ENCODE measurements around the gene AP1G1. TPM values are rescaled to one million over a fixed set of nuclear protein-coding genes. Genes with fewer than 3 reads are reported as not detected.

AP1G1 gene
- total RNA-seq, 2 donors from 2014 or later = 40.1 to 49.3 TPM

GRCh38 chr16:71771571-71771970 lies 37.1 kb downstream of the AP1G1 start:
- DNase-seq (no peak), ATAC-seq (no peak)
- intact Hi-C loops (cut with DNase I) = no loop called here

- intact Hi-C loops (cut with DNase I) = no loop called here
- no peak for ATAC-seq
Measured at GRCh38 chr16:71769222-71769621, 39.4 kb downstream of the AP1G1 start.

DNA sequence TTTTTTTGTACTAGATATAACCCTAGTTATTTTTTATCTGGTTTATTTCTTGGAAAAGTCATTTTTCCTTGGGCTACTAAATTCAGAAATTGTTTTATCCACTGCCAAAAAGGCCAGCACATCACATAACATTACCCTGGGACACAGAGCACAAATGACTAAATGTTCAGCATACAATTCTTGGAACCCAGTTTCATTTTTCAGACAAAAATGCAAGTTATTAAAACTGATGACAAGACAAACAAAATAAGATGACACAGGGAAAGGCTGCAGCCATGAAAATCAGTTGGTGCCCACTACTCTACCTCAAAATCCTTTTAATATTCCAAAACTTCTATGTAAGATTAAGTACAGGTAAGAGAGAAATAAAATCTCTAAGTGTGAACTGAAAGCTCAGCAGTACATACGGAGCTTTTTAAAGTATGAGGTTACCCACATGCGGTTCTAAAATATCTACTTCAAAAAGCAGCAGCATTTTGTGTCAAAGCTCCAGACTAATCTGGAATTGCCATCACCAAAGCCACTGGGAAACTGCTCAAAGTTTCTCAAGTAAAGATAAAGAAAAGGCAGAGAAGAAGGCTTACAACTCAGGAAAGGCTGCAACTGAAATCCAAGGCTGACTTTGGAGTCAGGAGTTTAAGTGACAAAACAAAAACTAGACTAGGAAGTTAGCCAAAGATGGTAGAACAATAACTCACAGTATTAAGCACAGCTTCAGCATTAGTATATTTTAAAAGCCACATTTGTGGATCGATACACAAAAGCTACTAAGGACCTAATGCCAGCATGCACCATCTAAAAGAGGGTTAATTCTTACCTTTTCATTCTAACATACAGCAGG lies 41.4 kb downstream of the AP1G1 start:
- intact Hi-C loops (cut with DNase I) = no loop called here
- DNase-seq (no peak), ATAC-seq (no peak)

More at GRCh38 chr16:71769222-71769621, 39.4 kb downstream of the AP1G1 start:
- DNase-seq = no peak

GRCh38 chr16:71762186-71762585 lies 46.4 kb downstream of the AP1G1 start:
- ATAC-seq = no peak
- intact Hi-C loops (cut with DNase I) = no loop called here
- no peak for DNase-seq

- ATAC-seq (no peak), DNase-seq (no peak)
- intact Hi-C loops (cut with DNase I) = no loop called here
Measured at GRCh38 chr16:71761097-71761496, 47.5 kb downstream of the AP1G1 start.

GRCh38 chr16:71758293-71758760 lies 50.3 kb downstream of the AP1G1 start:
- intact Hi-C loops (cut with DNase I) = no loop called here
- ATAC-seq (peak; percentile 76 to 84), DNase-seq (no peak)

DNA sequence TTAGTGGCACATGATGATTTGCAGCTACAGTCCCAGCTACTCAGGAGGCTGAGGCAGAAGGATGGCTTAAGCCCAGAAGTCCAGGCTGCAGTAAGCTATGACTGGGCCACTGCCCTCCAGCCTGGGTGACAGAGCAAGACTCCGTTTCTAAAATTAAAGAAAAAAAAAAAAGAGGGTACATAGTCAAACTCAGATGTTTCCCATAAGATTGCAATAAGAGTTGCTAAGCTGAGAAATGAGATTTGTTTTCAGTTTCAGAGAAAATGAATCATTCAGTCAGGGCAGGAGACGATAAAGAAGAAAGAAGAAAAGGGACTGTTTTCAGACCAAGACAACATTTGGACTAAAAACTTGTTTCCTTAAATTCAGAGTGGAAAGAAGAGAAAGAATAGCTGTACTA lies 54.0 kb downstream of the AP1G1 start:
- ATAC-seq (no peak), DNase-seq (no peak)
- intact Hi-C loops (cut with DNase I) = no loop called here

DNA sequence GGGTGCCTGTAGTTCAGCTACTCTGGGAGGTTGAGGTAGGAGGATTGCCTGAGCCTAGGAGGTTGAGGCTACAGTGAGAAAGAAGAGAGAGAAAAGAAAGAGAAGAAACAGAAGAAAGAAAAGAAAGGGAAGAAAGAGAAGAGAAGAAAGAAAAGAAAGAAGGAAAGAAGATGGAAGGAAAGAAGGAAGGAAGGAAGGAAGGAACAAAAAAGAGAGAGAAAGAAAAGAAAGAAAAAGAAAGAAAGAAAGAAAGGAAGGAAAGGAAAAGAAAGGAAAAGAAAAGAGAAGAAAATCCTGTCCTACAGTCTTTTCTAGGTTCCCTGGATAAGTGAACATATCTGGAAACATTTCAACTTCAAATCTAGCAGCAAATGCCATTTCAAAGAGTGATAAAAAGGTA lies 54.5 kb downstream of the AP1G1 start:
- ATAC-seq (no peak), DNase-seq (no peak)
- intact Hi-C loops (cut with DNase I) = no loop called here

DNA sequence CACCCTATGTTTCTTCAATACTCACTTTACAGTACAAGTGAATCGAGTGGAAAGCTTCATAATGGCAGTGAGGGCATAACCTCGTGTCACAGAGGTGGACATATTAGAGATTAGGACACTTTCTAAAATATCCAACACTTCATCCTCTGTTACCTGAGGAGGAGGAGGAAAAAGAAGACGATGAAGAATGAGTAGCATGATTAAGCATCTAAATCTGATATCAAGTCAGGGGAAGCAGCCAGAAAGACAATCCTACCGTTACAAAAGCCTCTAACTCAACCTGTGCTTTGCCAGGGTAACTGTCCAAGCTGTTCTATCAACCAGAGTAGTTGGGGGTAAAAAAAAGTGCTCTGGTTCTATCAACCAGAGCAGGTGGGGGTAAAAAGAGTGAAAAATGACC lies 60.4 kb downstream of the AP1G1 start:
- intact Hi-C loops (cut with DNase I) = no loop called here
- no peak for ATAC-seq
- no peak for DNase-seq

GRCh38 chr16:71746442-71747046 lies 62.1 kb downstream of the AP1G1 start:
- ATAC-seq (peak in 1 of 2 donors; percentile 38), DNase-seq (no peak)
- intact Hi-C loops (cut with DNase I) = no loop called here

DNA sequence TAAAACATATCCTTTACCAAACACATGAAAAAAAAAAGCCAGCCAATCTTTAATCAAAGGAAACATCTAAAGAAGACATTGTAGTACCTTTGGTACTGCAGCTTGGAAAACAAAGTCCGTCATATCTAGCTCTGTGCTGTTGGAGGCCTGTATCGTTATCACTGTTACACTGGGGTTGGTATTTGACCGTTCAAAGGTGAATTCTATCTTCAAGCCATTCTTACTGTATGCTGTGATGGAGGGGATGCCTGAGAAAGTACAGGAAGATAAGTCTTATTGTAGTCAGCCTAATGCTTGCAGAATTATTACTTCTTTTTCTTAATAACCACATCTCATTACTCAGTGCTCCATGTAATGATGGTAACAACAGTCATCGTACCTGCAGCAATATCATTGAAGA lies 69.8 kb downstream of the AP1G1 start:
- intact Hi-C loops (cut with DNase I) = no loop called here
- DNase-seq (no peak), ATAC-seq (no peak)

GRCh38 chr16:71737501-71737900 lies 71.1 kb downstream of the AP1G1 start:
- intact Hi-C loops (cut with DNase I) = no loop called here
- ATAC-seq (no peak), DNase-seq (no peak)

GRCh38 chr16:71734511-71734910 lies 74.1 kb downstream of the AP1G1 start:
- DNase-seq (no peak), ATAC-seq (no peak)
- intact Hi-C loops (cut with DNase I) = no loop called here

GRCh38 chr16:71732587-71732986 lies 76.0 kb downstream of the AP1G1 start:
- intact Hi-C loops (cut with DNase I) = no loop called here
- ATAC-seq (peak in 1 of 2 donors; percentile 61), DNase-seq (no peak)

DNA sequence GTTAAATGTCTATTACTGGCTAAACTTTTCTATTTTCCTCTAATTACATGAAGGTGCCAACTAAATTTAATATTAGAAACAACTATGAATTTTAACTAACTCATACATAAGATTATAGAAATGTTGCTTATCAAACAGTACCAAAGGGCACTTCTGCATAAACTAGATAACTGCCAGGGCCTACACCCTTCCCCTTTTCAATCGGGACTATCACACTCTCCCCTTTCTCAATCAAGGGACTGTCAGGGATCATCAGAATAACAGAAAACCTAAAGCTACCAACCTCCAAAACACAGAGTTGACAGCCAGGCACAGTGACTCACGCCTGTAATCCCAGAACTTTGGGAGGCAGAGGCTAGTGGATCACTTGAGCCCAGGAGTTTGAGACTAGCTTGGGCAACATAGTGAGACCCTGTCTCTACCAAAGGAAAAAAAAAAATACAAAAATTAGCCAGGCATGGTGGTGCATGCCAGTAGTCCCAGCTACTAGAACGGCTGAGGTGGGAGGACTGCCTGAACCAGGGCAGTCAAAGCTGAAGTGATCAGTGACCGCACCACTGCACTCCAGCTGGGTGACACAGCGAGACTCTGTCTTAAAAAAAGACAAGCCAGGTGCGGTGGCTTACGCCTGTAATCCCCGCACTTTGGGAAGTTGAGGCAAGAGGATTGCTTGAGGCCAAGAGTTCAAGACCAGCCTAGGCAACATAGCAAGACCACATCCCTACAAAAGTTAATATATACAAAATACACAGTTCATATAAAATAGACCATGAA lies 80.9 kb downstream of the AP1G1 start:
- intact Hi-C loops (cut with DNase I) = no loop called here
- DNase-seq (no peak), ATAC-seq (no peak)

DNA sequence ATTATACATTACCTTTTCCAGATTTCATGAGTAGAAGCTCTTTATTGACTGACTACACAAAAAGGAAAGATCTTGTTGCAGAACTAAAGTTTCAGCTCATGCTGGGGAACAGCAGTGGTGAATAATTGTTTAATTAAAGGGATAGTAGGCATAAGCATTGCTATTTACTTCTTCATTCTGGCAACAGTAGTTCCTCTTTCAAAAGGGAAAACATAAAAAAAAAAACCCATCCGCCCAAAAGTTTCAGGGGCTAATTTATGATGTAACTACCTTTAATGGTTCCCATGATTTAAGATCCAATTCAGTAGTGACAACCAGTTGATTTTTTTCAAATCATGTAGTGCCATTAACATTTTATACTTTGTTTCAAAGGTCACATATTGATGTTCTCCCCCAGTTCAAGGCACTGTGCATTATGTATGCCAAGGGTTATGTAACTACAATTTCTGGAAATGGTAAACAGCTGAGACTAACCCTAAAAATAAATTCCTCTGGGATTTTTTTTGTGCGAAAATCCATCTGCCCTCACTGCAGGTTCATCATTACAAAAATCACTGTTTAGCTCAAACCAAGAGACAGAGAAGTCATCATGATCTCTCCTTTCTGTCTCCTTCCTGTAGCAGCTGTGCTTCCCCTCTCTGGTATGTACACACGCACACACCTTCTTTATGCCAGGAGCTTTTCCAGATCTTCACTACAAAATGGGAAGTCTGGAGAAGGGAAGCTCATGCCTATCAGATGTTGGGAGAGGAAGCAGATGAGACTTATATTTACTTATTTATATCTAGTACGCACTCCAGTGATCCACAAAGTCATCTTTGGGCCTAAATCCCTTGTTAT lies 81.9 kb downstream of the AP1G1 start:
- intact Hi-C loops (cut with DNase I) = no loop called here
- ATAC-seq = no peak

DNA sequence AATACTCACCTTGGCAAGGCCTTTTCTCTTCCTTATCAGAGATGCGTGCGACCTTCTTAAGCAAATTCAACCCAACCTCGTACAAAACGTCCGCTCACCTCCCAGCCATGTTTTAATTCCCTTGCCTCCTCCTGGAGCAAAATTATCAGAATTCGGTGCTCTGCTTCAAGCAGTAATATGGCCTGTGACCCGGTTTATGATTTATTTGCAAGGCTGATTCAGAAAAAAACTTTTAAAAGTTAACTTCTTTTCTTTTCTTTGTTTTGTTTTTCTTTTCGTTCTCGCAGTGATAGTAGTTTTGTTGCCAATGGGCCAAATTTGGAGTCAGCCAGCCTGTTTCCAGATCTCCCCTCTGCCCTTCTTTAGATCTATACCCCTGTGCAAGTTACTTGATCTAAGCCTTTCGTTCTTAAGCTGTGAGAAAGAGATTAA lies 84.3 kb downstream of the AP1G1 start, which contains the start of gene PHLPP2:
TSS of gene PHLPP2 (minus strand) at position 382 of the 432 bp plus-strand sequence. CDS start 9,906 bp downstream, outside the sequence.
- no peak for ATAC-seq
- no peak for DNase-seq
- intact Hi-C loops (cut with DNase I) = no loop called here

More for the DNA sequence above, 81.9 kb downstream of the AP1G1 start:
- DNase-seq = no peak

- intact Hi-C loops (cut with DNase I) = no loop called here
- peak; percentile 82 to 93 for ATAC-seq
- peak; percentile 77 for DNase-seq
Measured at GRCh38 chr16:71723537-71724319, 84.9 kb downstream of the AP1G1 start.

Measured in left cardiac atrium (tissue), 4 donors.